ENCODE measurements around the gene TSPAN32.

TSPAN32 gene

DNA sequence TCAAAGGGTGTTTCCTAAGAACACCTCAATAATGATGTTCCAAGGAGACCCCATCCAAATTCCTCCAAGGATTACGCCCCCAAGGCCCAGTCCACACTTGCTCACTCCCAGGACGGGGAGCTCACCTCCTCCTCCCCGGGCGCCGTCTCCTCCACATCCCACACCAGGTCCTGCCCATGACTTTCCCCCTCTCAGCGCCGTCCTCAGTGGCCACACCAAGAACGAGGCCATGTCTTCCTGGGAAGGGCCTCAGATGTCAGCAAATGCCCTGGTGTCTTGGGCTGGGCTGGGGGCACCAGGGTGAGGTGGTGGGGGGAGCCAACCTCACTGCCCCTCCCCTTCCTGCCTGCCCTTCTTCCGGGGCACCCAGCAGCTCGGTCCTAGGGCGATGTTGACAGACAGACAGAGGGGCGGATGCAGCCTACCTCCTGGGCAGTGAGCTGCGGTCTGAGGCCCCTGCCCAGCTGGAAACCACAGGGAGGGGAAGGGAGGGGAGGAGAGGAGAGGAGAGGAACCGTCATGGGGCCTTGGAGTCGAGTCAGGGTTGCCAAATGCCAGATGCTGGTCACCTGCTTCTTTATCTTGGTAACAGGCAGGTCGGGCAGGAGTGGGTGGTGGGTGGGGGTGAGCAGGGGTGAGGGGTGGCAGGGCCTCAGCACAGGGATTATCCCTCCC is at the start of gene TSPAN32, which contains the start of gene C11orf21:
TSS of gene TSPAN32 (plus strand) at position 383 of the 675 bp plus-strand sequence. CDS start at position 520, 137 bp downstream.
TSS of gene C11orf21 (minus strand) at position 288 of the 675 bp plus-strand sequence. CDS start at position 178, 110 bp downstream.
- DNase-seq (ENCODE audit: low spot score) = peak; percentile 6

DNA sequence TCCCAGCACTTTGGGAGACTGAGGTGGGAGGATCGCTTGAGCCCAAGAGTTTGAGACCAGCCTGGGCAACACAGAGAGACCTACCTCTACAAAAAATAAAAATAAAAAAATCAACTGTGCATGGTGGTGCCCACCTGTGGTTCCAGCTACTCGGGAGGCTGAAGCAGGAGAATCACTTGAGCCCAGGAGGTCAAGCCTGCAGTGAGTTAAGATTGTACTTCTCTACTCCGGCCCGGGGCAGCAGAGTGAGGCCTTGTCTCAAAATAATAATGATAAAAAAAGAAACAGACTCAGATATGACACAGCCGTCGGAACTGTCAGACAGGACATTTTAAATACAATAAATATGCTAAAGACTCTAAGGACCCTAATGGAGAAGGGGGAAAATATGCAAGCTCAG is 49.8 kb upstream of the TSPAN32 start:
- no peak for DNase-seq (ENCODE audit: low spot score)

DNA sequence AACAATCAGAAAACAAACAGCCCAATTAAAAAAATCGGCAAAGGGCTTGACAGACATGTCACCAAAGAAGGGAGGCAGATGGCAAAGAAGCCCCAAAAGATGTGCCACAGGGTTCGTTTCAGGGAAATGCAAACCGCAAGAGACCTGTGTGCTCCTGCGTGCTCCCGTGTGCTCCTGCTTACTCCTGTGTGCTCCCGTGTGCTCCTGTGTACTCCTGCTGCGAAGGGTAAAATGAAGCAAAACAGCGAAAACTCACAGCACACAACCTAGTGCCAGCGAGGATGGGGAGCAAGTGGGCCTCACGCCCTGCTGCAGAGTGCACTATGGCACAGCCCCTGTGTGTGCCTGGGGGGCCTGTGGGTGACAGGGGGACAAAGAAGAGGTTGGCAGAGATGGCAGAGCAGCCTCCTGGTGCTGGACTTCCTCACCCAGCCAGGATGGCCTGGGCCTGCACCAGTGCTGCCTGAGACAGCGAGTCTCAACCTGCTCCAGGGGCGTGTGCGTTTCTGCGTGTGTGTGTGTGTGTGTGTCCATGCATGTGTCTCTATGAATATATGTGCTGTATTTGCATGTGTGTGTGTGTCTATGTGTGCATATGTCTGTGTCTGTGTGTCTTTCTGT is 45.4 kb upstream of the TSPAN32 start:
- no peak for DNase-seq (ENCODE audit: low spot score)

DNA sequence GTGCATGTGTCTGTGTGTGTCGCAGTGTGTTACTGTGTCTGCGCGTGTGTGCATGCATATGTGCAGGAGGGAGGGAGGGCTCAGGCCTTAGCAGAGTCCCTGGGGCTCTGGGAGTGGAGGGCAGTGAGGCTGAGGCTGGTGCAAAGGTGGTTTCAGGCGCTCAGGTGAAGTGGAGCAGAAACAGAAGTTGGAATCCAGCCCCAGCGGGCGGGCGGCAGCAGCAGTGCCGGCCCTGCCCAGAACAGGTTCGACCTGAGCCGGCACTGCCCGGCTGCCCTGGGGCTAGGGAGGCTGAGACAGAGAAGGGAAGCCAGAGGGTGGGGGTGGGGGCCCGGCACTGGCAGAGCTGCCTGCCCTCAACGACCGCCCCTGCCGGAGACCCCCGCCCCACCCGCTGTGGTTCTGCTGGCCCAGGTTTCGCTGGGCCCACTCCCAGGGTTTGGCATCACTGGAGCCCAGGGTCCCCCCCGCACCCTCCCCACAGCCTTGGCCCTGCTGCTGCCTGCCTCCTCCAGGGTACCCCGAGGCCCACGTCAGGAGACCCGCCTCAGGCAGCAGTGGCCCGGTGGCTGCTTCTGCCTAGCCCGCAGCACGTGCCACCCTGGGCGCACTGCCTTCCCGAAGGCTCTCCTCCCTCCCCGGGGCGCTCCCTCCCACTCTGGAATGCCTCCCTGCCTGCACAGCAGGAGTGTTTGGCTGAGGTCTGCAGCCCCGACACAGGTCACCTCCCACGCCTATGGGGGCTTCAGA is 44.7 kb upstream of the TSPAN32 start:
- no peak for DNase-seq (ENCODE audit: low spot score)

DNA sequence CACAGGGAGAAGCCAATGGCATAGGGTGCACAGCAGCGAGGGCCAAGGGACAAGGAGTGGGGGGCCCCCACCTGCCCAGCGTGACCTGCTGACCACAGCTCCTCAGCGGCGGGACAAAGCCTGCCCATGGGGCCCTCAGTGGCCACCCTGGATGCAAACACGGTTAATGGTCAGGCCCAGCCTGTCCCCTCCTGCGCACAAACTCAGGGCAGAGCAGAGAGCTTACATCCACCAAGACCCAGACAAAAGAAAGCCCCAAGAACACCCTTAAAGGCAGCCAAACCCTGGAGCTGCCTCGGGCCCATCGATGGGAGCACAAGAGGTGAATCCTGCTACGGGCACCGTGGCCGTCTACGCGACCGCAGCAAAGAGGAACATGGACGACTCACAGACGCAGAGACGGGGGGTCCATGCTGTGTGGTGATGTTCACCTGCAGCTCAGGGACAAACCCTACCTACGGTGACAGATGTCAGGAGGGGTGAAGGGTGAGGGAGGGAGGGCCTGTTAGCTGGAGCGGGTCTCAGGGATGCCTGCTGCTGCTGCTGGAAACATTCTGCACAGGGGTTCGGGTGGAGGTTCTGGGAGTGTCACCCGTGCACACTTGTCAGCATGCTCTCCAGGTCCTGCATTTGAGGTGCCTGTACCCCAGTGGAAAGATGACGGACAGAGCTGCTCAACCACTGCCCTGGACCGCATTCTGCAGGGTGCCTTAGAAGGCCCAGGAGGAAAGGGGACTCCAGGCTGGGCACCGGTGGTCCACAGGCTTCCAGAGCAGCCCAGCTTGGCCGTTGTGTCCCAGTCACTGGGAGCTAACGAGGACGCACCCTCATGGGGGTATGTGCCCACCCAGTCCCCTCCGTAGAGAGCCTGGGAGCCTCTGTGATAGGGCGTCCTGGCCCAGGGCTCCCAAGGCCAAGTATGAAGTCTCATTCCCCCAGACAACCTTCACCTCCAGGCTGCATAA is 43.0 kb upstream of the TSPAN32 start:
- no peak for DNase-seq (ENCODE audit: low spot score)

- no peak for DNase-seq (ENCODE audit: low spot score)
Observed at GRCh38 chr11:2259466-2259830, 42.4 kb upstream of the TSPAN32 start.

DNA sequence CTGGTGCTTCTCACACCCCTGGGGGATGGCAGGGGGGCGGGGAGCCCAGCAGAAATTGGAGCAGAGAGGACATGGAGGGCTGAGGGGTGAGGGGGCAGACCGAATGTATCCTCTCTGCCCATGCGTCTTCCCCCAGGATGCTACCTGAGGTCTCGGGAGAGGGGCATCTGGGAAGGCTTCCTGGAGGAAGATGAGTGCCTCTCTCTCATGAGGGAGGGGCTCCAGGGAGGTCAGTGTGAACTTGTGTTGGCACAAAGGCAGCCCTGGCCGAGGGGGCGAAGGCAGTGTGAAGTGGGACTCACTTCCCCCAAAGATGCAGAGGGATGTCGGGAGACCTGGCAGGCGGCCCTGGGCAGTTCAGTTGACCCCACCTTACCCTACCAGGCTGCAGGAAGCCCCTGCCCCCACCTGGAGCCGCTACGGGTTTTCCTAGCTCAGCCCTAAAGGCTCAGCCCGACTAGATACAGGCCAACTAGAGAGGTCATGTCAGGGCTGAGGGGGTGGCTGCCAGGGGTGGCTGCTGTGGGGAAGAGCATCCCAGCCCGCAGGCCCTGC is 41.8 kb upstream of the TSPAN32 start:
- DNase-seq (ENCODE audit: low spot score) = no peak

DNA sequence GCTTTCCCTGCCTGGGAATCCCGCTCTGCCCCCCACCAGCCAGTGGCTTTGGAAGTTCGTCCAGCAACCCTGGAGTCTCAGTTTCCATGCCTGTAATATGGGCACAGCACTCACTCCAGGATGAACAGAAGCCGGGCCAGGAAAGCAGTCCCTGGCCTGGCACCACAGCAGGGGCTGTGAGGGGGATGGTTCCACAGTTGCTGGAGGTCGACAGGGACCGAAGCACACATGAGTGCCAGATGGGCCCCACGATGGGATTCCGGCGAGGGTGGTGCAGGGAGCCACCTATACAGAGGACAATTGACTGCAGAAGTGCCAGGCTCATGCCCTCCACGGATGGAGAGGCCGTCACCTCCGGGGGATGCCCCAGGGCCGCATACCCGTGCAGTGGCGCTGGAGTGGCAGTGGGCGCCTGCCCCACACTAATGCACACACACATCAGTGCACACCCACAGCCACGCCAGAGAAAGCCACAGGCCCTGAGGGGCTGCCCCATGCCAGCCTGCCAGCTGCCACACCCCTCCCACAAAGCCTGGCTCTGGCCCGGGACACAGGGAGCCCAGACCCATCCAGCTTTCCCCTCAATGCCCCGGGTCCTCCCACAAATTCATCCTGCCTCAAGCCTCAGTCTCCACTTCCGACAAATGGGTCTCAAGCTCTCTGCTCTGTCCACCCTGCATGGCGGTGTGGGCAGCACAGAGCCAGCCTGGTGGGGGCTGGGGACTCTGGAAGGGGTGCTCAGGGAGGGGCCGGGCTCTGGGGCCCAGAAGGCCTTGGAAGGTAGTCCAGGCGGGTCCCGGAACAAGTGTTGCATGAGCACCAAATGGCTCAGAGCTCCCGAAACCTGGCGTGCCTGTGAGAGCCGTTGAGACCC is 41.1 kb upstream of the TSPAN32 start:
- DNase-seq (ENCODE audit: low spot score) = no peak

DNA sequence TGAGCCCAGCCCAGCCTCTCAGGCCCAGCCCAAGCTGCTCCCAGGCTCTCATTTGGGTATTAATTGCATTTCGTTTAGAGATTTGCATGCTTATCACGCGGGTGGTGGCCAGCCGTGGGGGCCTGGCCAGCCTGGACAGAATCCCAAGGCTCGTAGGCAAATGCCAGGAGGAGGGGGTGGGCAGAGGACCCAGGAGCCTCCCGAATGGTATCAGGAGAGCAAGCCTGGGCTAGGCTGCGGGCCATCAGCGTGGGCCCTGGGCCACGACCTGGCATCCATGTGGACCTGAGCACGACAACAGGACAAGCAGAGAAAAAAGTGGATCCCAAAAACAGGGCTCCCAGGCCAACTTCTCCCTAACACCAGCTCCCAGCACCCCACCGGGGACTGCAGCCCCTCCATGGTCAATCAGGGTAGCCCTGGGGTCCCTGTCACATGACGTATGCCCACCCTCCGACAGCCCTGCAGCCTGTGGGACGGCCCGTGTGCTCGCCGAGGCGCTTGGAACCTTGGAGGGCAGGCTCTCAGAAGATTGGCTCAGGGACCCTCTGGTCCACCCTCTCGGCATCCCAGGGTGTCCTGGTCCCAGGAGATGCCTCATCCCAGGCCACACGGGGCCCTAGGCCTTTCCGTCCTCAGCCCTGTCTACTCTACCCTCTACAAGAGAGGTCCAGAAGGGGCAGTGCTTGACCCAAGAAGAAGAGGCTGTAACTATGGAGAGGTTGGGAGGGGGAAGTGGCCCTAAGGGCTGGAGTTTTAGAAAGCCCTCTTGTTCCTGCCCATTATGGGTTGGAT is 40.2 kb upstream of the TSPAN32 start:
- no peak for DNase-seq (ENCODE audit: low spot score)

DNA sequence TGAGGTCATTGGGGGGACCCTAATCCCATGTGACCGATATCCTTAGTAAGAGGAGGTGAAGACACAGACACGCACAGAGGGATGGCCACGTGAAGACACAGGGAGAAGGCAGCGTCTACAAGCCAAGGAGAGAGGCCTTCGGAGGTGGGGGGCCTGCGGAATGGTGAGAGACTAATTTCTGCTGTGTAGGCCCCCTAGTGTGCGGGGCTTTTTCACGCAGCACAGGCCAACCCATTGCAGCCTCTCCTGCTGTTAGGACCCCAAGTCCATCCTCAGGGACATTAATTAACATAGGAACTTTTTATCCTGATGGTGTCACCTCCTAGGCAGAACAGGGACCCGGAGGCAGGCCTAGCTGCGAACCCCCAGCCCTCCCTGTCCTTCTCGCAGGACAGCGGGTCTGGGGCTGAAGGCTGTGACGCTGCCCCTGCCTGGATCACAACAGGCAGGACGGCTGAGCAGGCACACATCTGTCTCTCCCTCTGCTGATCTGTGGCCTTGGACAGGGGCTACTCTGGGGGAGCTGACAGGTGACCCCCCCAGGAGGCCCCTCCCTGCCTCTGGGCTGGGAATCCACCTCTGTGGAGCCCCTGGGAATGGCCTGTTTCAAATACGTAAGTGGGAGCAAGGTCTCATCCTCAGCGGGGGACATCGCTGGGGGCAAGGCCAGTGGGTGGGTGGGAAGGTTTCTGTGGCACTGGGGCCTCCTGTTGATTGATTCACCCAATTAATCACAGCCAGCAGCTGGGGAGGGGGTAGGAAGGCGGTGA is 39.3 kb upstream of the TSPAN32 start:
- no peak for DNase-seq (ENCODE audit: low spot score)

GRCh38 chr11:2263071-2263565 is 38.7 kb upstream of the TSPAN32 start:
- no peak for DNase-seq (ENCODE audit: low spot score)

DNA sequence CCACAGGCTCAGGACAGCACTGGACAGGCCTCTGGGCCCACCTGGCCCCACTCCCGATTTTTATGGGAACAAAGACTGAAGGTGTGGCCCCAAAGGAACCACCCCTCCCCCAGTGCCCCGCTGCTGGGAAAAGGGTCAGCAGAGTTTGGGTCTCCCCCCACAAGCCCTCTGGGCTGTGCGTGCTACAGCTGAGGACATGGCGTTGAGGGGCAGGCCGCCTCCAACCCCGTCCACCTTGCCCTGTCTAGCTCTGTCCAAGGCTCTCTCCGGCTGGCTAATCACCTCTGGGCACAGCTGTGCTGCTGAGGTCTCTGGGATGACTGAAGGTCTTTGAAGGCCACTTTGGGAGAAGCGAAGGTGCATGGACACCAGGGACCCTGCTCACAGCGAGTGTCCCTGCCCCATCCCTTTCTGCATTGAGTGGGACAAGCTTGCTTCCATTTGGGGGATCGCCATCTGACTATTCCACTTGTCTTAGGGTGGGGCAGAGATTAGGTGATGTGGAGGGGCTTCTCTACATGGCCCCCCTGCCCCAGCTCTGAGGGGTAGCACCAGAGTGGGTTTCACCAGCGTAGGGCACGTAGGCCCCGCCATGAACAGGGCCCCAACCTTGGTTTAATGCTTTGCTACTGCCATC is 38.0 kb upstream of the TSPAN32 start:
- DNase-seq (ENCODE audit: low spot score) = no peak

DNA sequence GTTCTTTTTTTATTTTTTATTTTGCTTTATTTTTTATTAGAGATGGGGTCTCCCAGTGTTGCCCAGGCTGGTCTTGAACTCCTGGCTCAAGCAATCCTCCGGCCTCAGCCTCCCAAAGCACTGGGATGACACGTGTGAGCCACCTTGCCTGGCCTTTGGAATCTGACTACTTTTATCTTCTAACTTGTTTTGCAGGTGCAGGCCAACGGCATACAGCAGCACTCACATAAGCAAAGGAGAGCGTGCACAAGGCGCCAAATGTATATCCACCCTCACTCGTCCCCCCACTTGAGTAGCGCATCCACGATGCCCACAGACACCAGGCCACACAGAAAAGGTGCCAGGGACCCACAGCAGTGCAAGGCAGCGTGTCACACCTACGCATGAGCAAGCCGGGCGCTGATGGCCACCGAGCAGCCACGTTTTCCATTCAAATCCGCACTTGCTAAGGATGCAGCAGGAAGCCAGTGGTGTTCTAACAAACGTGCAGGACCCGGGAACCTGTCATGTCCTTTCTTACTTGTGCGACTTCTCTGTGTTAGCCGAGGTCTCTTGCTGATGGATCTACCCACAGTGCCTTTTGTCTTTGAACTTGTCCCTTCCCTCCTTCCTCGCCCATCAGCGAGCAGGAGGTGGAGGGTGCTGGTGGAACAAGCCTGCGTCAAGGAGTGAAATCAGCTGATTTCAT is 37.3 kb upstream of the TSPAN32 start:
- DNase-seq (ENCODE audit: low spot score) = no peak

DNA sequence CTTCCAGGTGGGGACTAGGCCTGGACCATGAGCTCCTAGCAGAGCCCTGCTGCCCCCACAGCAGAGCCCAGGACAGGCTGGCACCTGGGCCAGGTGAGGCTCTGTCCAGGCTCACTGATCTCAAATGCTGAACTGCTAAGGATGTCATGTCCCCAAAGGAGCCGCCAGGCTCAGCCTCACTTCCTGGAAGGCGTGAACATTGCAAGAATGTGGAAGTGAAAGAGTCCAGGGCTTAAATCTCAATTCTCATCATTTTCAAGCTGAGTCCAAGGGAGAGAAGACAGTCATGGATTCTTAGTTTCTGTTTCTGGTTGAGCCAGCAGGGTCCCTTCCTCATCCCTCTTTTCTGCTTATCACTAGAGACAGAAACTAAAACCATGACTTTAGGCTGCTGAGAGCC is 36.4 kb upstream of the TSPAN32 start:
- DNase-seq (ENCODE audit: low spot score) = no peak

GRCh38 chr11:2265854-2266585 is 35.8 kb upstream of the TSPAN32 start:
- no peak for DNase-seq (ENCODE audit: low spot score)

DNA sequence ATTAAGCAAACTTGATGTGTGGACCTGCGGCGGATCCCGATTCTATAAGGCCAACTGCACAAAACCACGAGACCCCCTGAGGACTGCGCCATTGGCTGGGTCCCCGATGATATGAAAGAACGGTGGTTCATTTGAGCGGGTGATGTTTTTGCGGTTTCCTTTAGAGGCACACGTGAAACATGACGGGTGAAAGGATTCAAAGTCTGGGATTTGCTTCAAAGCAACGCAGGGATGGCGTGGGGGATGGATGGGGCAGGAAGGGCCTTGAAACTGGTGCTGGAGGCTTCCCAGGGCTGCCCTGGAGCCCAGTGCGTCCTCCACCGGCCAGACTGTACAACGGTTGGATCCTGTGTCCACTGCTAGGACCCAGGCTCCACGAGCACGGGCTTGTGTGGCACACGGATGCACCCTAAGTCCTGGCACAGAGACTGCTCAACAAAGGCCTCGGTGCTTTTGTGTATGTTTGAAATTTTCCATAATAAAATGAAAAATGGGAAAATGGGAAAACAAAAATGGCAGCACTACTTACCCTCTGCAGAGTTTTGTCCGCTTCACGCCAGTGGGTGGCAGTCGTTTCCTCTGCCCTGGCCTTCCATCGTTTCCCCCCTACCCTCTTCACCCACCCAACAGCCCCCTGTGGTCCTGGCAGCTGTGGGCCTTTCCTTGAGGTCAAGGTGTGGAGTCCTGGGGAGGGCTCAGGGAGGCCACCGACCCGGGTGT is 35.1 kb upstream of the TSPAN32 start:
- DNase-seq (ENCODE audit: low spot score) = no peak
